ENCODE measurements around the gene GJD3. TPM values are rescaled to one million over a fixed set of nuclear protein-coding genes. Genes with fewer than 3 reads are reported as not detected.

GJD3 gene
- total RNA-seq, 1 donor from 2014 or later: not detected

- Mint-ChIP-seq H3K27ac (ENCODE audit: unreplicated experiment) (no peak overlapping the region), H3K4me1 (ENCODE audit: low read depth, unreplicated experiment) (peaks cover 42% of the 10 kb centered on the region), H3K9me3 (ENCODE audit: unreplicated experiment) (peaks cover 2% of the 10 kb centered on the region), H3K27me3 (ENCODE audit: unreplicated experiment) (peaks cover 23% of the 10 kb centered on the region), H3K4me3 (ENCODE audit: unreplicated experiment) (peak overlapping the region; percentile 90), H3K36me3 (ENCODE audit: unreplicated experiment) (no peaks in the 10 kb centered on the region)
- TF ChIP-seq, protein P1, sequence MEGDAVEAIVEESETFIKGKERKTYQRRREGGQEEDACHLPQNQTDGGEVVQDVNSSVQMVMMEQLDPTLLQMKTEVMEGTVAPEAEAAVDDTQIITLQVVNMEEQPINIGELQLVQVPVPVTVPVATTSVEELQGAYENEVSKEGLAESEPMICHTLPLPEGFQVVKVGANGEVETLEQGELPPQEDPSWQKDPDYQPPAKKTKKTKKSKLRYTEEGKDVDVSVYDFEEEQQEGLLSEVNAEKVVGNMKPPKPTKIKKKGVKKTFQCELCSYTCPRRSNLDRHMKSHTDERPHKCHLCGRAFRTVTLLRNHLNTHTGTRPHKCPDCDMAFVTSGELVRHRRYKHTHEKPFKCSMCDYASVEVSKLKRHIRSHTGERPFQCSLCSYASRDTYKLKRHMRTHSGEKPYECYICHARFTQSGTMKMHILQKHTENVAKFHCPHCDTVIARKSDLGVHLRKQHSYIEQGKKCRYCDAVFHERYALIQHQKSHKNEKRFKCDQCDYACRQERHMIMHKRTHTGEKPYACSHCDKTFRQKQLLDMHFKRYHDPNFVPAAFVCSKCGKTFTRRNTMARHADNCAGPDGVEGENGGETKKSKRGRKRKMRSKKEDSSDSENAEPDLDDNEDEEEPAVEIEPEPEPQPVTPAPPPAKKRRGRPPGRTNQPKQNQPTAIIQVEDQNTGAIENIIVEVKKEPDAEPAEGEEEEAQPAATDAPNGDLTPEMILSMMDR (IDR thresholded peaks at IDR 0.05; ENCODE audit: partially characterized antibody, unreplicated experiment): peak; percentile 37
- peak; percentile 59 for DNase-seq
Observed at GRCh38 chr17:40317345-40317873, 47.1 kb downstream of the GJD3 start.

GRCh38 chr17:40316571-40317344, 47.8 kb downstream of the GJD3 start:
- Mint-ChIP-seq H3K4me1 (ENCODE audit: low read depth, unreplicated experiment) (peaks cover 44% of the 10 kb centered on the region), H3K36me3 (ENCODE audit: unreplicated experiment) (no peaks in the 10 kb centered on the region), H3K4me3 (ENCODE audit: unreplicated experiment) (peak overlapping the region; percentile 90), H3K27ac (ENCODE audit: unreplicated experiment) (no peak overlapping the region), H3K9me3 (ENCODE audit: unreplicated experiment) (peaks cover 2% of the 10 kb centered on the region), H3K27me3 (ENCODE audit: unreplicated experiment) (peaks cover 25% of the 10 kb centered on the region)
- TF ChIP-seq, protein P1 (IDR thresholded peaks at IDR 0.05; ENCODE audit: partially characterized antibody, unreplicated experiment): no peak
- DNase-seq: peak; percentile 36

- peaks cover 25% of the 10 kb centered on the region for H3K27me3 Mint-ChIP-seq (ENCODE audit: unreplicated experiment)
- peak overlapping the region; percentile 46 for H3K4me3 Mint-ChIP-seq (ENCODE audit: unreplicated experiment)
- peaks cover 45% of the 10 kb centered on the region for H3K4me1 Mint-ChIP-seq (ENCODE audit: low read depth, unreplicated experiment)
- H3K27ac Mint-ChIP-seq (ENCODE audit: unreplicated experiment): no peak overlapping the region
- peaks cover 2% of the 10 kb centered on the region for H3K9me3 Mint-ChIP-seq (ENCODE audit: unreplicated experiment)
- H3K36me3 Mint-ChIP-seq (ENCODE audit: unreplicated experiment): no peaks in the 10 kb centered on the region
- TF ChIP-seq, protein P1 (IDR thresholded peaks at IDR 0.05; ENCODE audit: partially characterized antibody, unreplicated experiment): no peak
- peak; percentile 18 for DNase-seq
Observed at GRCh38 chr17:40315678-40316570, 48.6 kb downstream of the GJD3 start.

GRCh38 chr17:40315206-40315605, 49.3 kb downstream of the GJD3 start:
- TF ChIP-seq, protein P1 (IDR thresholded peaks at IDR 0.05; ENCODE audit: partially characterized antibody, unreplicated experiment): no peak
- Mint-ChIP-seq H3K4me3 (ENCODE audit: unreplicated experiment) (no peak overlapping the region), H3K4me1 (ENCODE audit: low read depth, unreplicated experiment) (peaks cover 46% of the 10 kb centered on the region), H3K9me3 (ENCODE audit: unreplicated experiment) (peaks cover 2% of the 10 kb centered on the region), H3K27ac (ENCODE audit: unreplicated experiment) (no peak overlapping the region), H3K36me3 (ENCODE audit: unreplicated experiment) (no peaks in the 10 kb centered on the region), H3K27me3 (ENCODE audit: unreplicated experiment) (peaks cover 28% of the 10 kb centered on the region)
- DNase-seq: no peak

Measured in glutamatergic neuron (in vitro differentiated cells).